C4-2B (cell line): Measurements from ENCODE around the gene PHRF1.

Experiments used
- H3K27ac ChIP-seq: fragments of 450-650 bp; 2 replicates; pipeline ENCODE4 v1.5.1; 2017
- CTCF ChIP-seq: fragments of 450-650 bp; conservative IDR thresholded peaks from 2 replicates; pipeline ENCODE4 v1.5.1; 2017; ENCODE audit warnings: mild to moderate bottlenecking
- ZFX ChIP-seq: fragments of 450-650 bp; IDR thresholded peaks from 2 replicates; pipeline ENCODE4 v1.6.1; 2017

PHRF1 gene

GRCh38 chr11:544817-545166 is 31.5 kb upstream of the PHRF1 start:
- TF ChIP-seq ZFX (no peak), CTCF (no peak)
- no peak overlapping the region for H3K27ac ChIP-seq

- TF ChIP-seq CTCF (no peak), ZFX (no peak)
- no peak overlapping the region for H3K27ac ChIP-seq
Measured at GRCh38 chr11:545171-545570, 31.1 kb upstream of the PHRF1 start.

- no peak for TF ChIP-seq ZFX
- no peak for TF ChIP-seq CTCF
- no peak overlapping the region for H3K27ac ChIP-seq
Measured at GRCh38 chr11:548700-549603, 27.3 kb upstream of the PHRF1 start.

- no peak for TF ChIP-seq ZFX
- TF ChIP-seq CTCF = no peak
- H3K27ac ChIP-seq = no peak overlapping the region
Measured at GRCh38 chr11:550021-550745, 26.1 kb upstream of the PHRF1 start.

- TF ChIP-seq CTCF (no peak), ZFX (no peak)
Measured at GRCh38 chr11:550746-551085, 25.6 kb upstream of the PHRF1 start.

GRCh38 chr11:551131-551530 is 25.1 kb upstream of the PHRF1 start:
- no peak overlapping the region for H3K27ac ChIP-seq
- no peak for TF ChIP-seq CTCF
- no peak for TF ChIP-seq ZFX

More at GRCh38 chr11:550746-551085, 25.6 kb upstream of the PHRF1 start:
- no peak overlapping the region for H3K27ac ChIP-seq

- TF ChIP-seq CTCF (no peak), ZFX (no peak)
- no peak overlapping the region for H3K27ac ChIP-seq
Measured at GRCh38 chr11:551596-551995, 24.7 kb upstream of the PHRF1 start.
